B cell (primary cell): Measurements from ENCODE around the gene GPC3. TPM values are rescaled to one million over a fixed set of nuclear protein-coding genes. Genes with fewer than 3 reads are reported as not detected.

Experiments
- ATAC-seq: fragments of 200-7000 bp; cut with Tn5 transposase; one replicate; pipeline ENCODE4 v1.10.0; 2021; ENCODE audit warnings: low read depth, mild to moderate bottlenecking, moderate number of reproducible peaks, moderate library complexity
- CTCF ChIA-PET: fragments of 350-600 bp; sonication (Branson Sonifier 250); formaldehyde crosslinking; loops from one replicate; lab custom pipeline; 2021; ENCODE audit warnings: antibody characterized with exemption, inconsistent platforms; lab: Charles Lee
- POLR2A ChIA-PET: fragments of 350-600 bp; sonication (Branson Sonifier 250); formaldehyde crosslinking; loops from one replicate; lab custom pipeline; 2021; ENCODE audit warnings: antibody characterized with exemption; lab: Charles Lee
- DNase-seq: peaks from one replicate; pipeline ENCODE4 v3.0.0; 2013
- H2AFZ ChIP-seq: 2 replicates; pipeline ENCODE4 v1.6.1; 2012; ENCODE audit warnings: mild to moderate bottlenecking, low read depth, low read length; ENCODE audit not compliant: insufficient read depth, poor library complexity, severe bottlenecking
- H3K27ac ChIP-seq, 2 donors: 1 replicate in 1 of 2; 2 replicates in 1 of 2; pipeline ENCODE4 v1.5.1; 2012 to 2013; ENCODE audit warnings: low read length in 2 of 2, mild to moderate bottlenecking in 2 of 2, moderate library complexity in 1 of 2
- H3K27me3 ChIP-seq, 4 experiments: fragments of 200-600 bp in 1 of 4; sonication (generic) in 1 of 4; replicated peaks in 1 of 4; 1 replicate in 2 of 4; 2 replicates in 2 of 4; pipeline versions ENCODE4 v1.6.1 to v1.7.0; 2013 to 2016; ENCODE audit warnings: low read length in 3 of 4, mild to moderate bottlenecking in 2 of 4, mixed read lengths in 1 of 4, moderate library complexity in 1 of 4; ENCODE audit not compliant: insufficient read depth in 4 of 4, control insufficient read depth in 3 of 4; ENCODE audit errors: control extremely low read depth in 1 of 4
- H3K36me3 ChIP-seq, 2 experiments: replicated peaks in 1 of 2; 1 replicate in 1 of 2; 2 replicates in 1 of 2; pipeline versions ENCODE4 v1.6.1 to v1.7.1; 2013; ENCODE audit warnings: low read length in 1 of 2; ENCODE audit not compliant: insufficient read depth in 2 of 2, control insufficient read depth in 1 of 2; ENCODE audit errors: control extremely low read depth in 1 of 2, extremely low read depth in 1 of 2
- H3K4me1 ChIP-seq, 2 donors: fragments of 200-600 bp in 1 of 2; sonication (generic) in 1 of 2; 1 replicate in 1 of 2; 2 replicates in 1 of 2; pipeline versions ENCODE4 v1.5.1 to v1.6.1; 2013 to 2017; ENCODE audit warnings: low read length in 2 of 2; ENCODE audit not compliant: control insufficient read depth in 2 of 2, insufficient read depth in 2 of 2
- H3K4me2 ChIP-seq: replicated peaks from 2 replicates; pipeline ENCODE3; 2012; ENCODE audit warnings: mild to moderate bottlenecking, low read depth, low read length; ENCODE audit not compliant: poor library complexity, severe bottlenecking
- H3K4me3 ChIP-seq, 5 experiments: fragments of 200-600 bp in 1 of 5; sonication (generic) in 1 of 5; 1 replicate in 3 of 5; 2 replicates in 2 of 5; pipeline versions ENCODE4 v1.5.1 to v1.7.0; 2011 to 2016; ENCODE audit warnings: low read length in 4 of 5, mild to moderate bottlenecking in 4 of 5, low read depth in 2 of 5, control low read depth in 1 of 5, moderate library complexity in 1 of 5; ENCODE audit not compliant: insufficient read depth in 1 of 5; ENCODE audit errors: control extremely low read depth in 1 of 5, extremely low read depth in 1 of 5
- H3K79me2 ChIP-seq: fragments of 200-600 bp; sonication (generic); one replicate; pipeline ENCODE4 v1.6.0; 2016; ENCODE audit warnings: low read length; ENCODE audit not compliant: control insufficient read depth, insufficient read depth
- H3K9ac ChIP-seq: fragments of 200-600 bp; sonication (generic); 2 replicates; pipeline ENCODE4 v1.6.1; 2017; ENCODE audit warnings: mild to moderate bottlenecking, low read length, moderate library complexity
- H3K9me3 ChIP-seq, 3 donors: one replicate each; pipeline versions ENCODE4 v1.6.1 to v1.7.1; 2013; ENCODE audit warnings: low read length in 2 of 3; ENCODE audit not compliant: control insufficient read depth in 2 of 3, insufficient read depth in 1 of 3; ENCODE audit errors: control extremely low read depth in 1 of 3
- H4K20me1 ChIP-seq: 2 replicates; pipeline ENCODE4 v1.6.0; 2012; ENCODE audit warnings: mild to moderate bottlenecking, low read length; ENCODE audit not compliant: insufficient read depth, control insufficient read depth, poor library complexity, severe bottlenecking
- H3K27ac Mint-ChIP-seq: one replicate; pipeline ENCODE4 v1.8.0; 2021; ENCODE audit warnings: mixed read lengths
- H3K27me3 Mint-ChIP-seq: one replicate; pipeline ENCODE4 v1.8.0; 2021; ENCODE audit warnings: mixed read lengths
- H3K4me1 Mint-ChIP-seq: one replicate; pipeline ENCODE4 v1.8.0; 2021; ENCODE audit warnings: mixed read lengths
- H3K4me3 Mint-ChIP-seq: one replicate; pipeline ENCODE4 v1.8.0; 2021; ENCODE audit warnings: mixed read lengths
- H3K9me3 Mint-ChIP-seq: one replicate; pipeline ENCODE4 v1.8.0; 2022; ENCODE audit warnings: mixed read lengths; ENCODE audit not compliant: insufficient read depth
- EZH2 ChIP-seq: IDR thresholded peaks from 2 replicates; pipeline ENCODE4 v1.6.1; 2012; ENCODE audit warnings: borderline replicate concordance, low read depth, mild to moderate bottlenecking, moderate library complexity, low read length; ENCODE audit not compliant: insufficient read depth, poor library complexity, severe bottlenecking
- WGBS: methylation state at CpG from one replicate; pipeline ENCODE4 v1.1.5; 2013; ENCODE audit warnings: missing lambda C conversion rate; ENCODE audit not compliant: insufficient coverage; 5-methylcytosine and 5-hydroxymethylcytosine counted together
- intact Hi-C: fragments of 100-400 bp; cut with micrococcal nuclease; formaldehyde crosslinking; loops from one replicate; pipeline ENCODE4 v1.10.0; 2022
- polyA plus RNA-seq: library from polyadenylated mRNA; depleted of rRNA; stranded (reverse); fragments of >200 nt; gene quantifications from 2 replicates; pipeline ENCODE4 v1.2.3, GENCODE V29; 2012
- total RNA-seq, 2 donors: library from RNA; stranded (reverse); fragments of 120-200 nt in 1 of 2; gene quantifications; 1 replicate in 1 of 2; 2 replicates in 1 of 2; pipeline versions ENCODE4 v1.2.3 to v1.2.4, GENCODE V29; 2013 to 2022
- TF ChIP-seq, protein P1 (sequence below): fragments of 200-600 bp; IDR thresholded peaks from one replicate; pipeline ENCODE4 v1.8.0; 2022; ENCODE audit warnings: antibody characterized with exemption, mild to moderate bottlenecking

GPC3 gene
- total and polyA plus RNA-seq, 2 donors (not counting 1 experiment from before 2014, with no cell fraction given), result not detected

DNA sequence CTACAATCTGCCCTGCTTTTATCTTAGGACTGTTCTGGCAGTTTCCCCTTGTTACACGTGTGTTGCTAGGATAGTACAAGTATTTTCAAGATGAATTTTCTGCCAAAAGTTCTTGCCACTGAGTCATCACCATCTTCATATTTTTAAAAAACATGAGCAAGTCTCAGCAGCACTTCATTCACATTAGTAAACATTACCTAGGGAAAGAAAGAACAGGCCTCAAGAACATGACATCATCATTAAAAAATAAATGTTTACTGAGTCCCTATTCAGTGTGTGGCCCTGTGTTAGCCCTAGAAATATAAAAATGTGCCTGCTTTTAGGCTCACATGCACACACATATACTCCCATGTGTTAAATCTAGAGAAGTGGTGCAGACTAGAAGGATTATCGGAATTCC, 18.7 kb upstream of the GPC3 start:
- ATAC-seq (no peak), DNase-seq (no peak)
- no peak overlapping the region for H3K9ac ChIP-seq
- intact Hi-C loops, result no loop called here
- ChIA-PET POLR2A (no interaction called here), CTCF (no interaction called here)
- Mint-ChIP-seq H3K4me3 (no peak overlapping the region), H3K4me1 (no peaks in the 10 kb centered on the region), H3K27me3 (peaks cover 17% of the 10 kb centered on the region), H3K9me3 (no peaks in the 10 kb centered on the region), H3K27ac (no peak overlapping the region)
- H3K4me1 ChIP-seq, result no peaks in the 10 kb centered on the region
- H3K36me3 ChIP-seq, result no peaks in the 10 kb centered on the region
- TF ChIP-seq, protein P1, sequence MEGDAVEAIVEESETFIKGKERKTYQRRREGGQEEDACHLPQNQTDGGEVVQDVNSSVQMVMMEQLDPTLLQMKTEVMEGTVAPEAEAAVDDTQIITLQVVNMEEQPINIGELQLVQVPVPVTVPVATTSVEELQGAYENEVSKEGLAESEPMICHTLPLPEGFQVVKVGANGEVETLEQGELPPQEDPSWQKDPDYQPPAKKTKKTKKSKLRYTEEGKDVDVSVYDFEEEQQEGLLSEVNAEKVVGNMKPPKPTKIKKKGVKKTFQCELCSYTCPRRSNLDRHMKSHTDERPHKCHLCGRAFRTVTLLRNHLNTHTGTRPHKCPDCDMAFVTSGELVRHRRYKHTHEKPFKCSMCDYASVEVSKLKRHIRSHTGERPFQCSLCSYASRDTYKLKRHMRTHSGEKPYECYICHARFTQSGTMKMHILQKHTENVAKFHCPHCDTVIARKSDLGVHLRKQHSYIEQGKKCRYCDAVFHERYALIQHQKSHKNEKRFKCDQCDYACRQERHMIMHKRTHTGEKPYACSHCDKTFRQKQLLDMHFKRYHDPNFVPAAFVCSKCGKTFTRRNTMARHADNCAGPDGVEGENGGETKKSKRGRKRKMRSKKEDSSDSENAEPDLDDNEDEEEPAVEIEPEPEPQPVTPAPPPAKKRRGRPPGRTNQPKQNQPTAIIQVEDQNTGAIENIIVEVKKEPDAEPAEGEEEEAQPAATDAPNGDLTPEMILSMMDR, result no peak
- TF ChIP-seq EZH2, result no peak
- no peaks in the 10 kb centered on the region for H3K27me3 ChIP-seq
- no peak overlapping the region for H2AFZ ChIP-seq
- no peak overlapping the region for H3K4me2 ChIP-seq
- no peaks in the 10 kb centered on the region for H4K20me1 ChIP-seq
- H3K9me3 ChIP-seq, result no peaks in the 10 kb centered on the region
- H3K4me3 ChIP-seq, result no peak overlapping the region
- WGBS, result no CpG with 5 or more reads among the region's 2 CpGs
- H3K79me2 ChIP-seq, result no peaks in the 10 kb centered on the region
- H3K27ac ChIP-seq, result no peak overlapping the region

DNA sequence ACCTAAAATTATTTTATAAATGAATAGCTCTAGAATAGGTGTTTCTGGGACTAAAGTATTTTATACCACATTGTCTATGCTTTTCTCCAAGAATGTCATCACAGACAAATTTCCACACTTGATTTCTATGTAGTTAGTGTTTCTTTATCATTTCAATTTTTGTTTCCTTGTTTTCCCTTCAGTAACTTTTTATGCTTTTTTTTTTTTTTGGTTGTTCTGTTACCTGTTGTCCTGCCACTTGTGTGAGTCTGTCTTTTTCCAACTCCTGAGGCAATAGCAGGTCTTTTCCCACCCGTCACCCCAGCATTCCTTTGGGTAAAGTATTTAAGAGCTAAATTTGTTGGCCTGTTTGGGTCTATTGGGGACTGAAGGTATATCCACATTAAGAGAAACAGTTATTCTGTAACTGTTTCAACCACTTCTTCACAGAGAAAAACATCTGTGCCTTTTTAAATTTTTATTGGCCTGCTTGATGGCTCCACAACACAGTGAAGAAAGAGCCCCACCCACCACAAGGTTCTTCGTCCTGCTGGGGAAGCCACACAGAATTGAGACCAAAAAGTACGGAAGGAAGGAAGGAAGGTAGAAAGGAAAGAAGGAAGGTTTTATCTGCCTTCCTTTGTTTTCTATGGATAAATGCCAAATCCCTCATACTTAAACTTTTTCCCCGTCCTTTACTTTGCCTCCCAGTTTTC, 17.7 kb upstream of the GPC3 start:
- DNase-seq (no peak), ATAC-seq (no peak)
- Histone ChIP-seq H3K27me3 (no peaks in the 10 kb centered on the region), H3K4me2 (no peak overlapping the region), H4K20me1 (no peaks in the 10 kb centered on the region), H3K79me2 (no peaks in the 10 kb centered on the region), H3K27ac (no peak overlapping the region), H3K9me3 (no peaks in the 10 kb centered on the region), H3K4me3 (no peak overlapping the region), H3K36me3 (no peaks in the 10 kb centered on the region), H3K4me1 (no peaks in the 10 kb centered on the region), H3K9ac (no peak overlapping the region), H2AFZ (no peak overlapping the region)
- H3K27me3 Mint-ChIP-seq, result peaks cover 17% of the 10 kb centered on the region
- H3K4me3 Mint-ChIP-seq, result no peak overlapping the region
- ChIA-PET CTCF (interaction anchor here (0.7 kb wide), 1 partner anchor 650 kb away, joined by 3 read pairs; no protein-coding TSS in a partner anchor), POLR2A (no interaction called here)
- TF ChIP-seq, protein P1, result no peak
- no peak for TF ChIP-seq EZH2
- intact Hi-C loops, result no loop called here
- no peak overlapping the region for H3K27ac Mint-ChIP-seq
- H3K4me1 Mint-ChIP-seq, result no peaks in the 10 kb centered on the region
- WGBS, result no CpG with 5 or more reads among the region's 4 CpGs
- H3K9me3 Mint-ChIP-seq, result no peaks in the 10 kb centered on the region
